Right lobe of liver (tissue), 4 donors: ENCODE results near the gene NOVA2.
A peak's percentile ranks its signal among the peaks of the same experiment; 100 is the strongest.

Experiments used
- CTCF ChIP-seq, 4 donors: fragments of 200-600 bp in 3 of 4; fragments of 450-650 bp in 1 of 4; IDR thresholded peaks; one replicate each; pipeline versions ENCODE4 v1.5.1 to v1.8.0; 2016 to 2022; ENCODE audit warnings: antibody characterized with exemption in 4 of 4, mild to moderate bottlenecking in 2 of 4
- POLR2A ChIP-seq: fragments of 450-650 bp; IDR thresholded peaks from one replicate; pipeline ENCODE4 v1.6.1; 2017; ENCODE audit warnings: antibody characterized with exemption, mild to moderate bottlenecking
- donor health status: DM: no; HTN: no; CAD: no.
- donor health status: DM: no; HTN: no; CAD: no.
- donor health status: DM: no; HTN: yes; CAD: no.

GRCh38 chr19:46009530-46010510 is 36.2 kb upstream of the NOVA2 start:
- TF ChIP-seq CTCF (IDR thresholded peaks at IDR 0.05) (peak; percentile 66 to 85 (median 77)), POLR2A (no peak)
